PC-3 (cell line): ENCODE measurements around the gene PNCK. TPM values are rescaled to one million over a fixed set of nuclear protein-coding genes. Genes with fewer than 3 reads are reported as not detected.
A peak's percentile ranks its signal among the peaks of the same experiment; 100 is the strongest.
"Not testable (repeated sequence)": the region's sequence is repeated elsewhere in the genome, so short reads cannot be mapped to it uniquely, and the experiment has no call there.

ENCODE experiments used
- ATAC-seq: fragments of 200-7000 bp; cut with Tn5 transposase; 2 replicates; pipeline ENCODE4 v1.9.1; 2020; ENCODE audit warnings: mild to moderate bottlenecking, moderate library complexity
- BruUV-seq: library from RNA; stranded (reverse); fragments of 400-500 nt; replicated peaks from 2 replicates; lab custom pipeline; 2021; lab: Mats Ljungman, UMichigan
- CTCF ChIA-PET: fragments of 300-600 bp; sonication (Branson Sonifier 250); formaldehyde crosslinking; loops from one replicate; lab custom pipeline; 2022; ENCODE audit warnings: antibody characterized with exemption; lab: Charles Lee
- POLR2A ChIA-PET: fragments of 300-600 bp; sonication (Branson Sonifier 250); formaldehyde crosslinking; loops from one replicate; lab custom pipeline; 2022; ENCODE audit warnings: antibody characterized with exemption; ENCODE audit not compliant: unreplicated experiment; lab: Charles Lee
- DNase-seq: peaks from one replicate; pipeline ENCODE4 v3.0.0-alpha.2; 2015
- H2AFZ ChIP-seq: fragments of 300-600 bp; sonication (generic); 2 replicates; pipeline ENCODE4 v1.6.0; 2016; ENCODE audit warnings: antibody characterized with exemption, low read length
- H3F3A ChIP-seq: fragments of 300-600 bp; sonication (generic); one replicate; pipeline ENCODE4 v1.6.0; 2017; ENCODE audit warnings: antibody characterized with exemption, low read length, control low read depth, mild to moderate bottlenecking; ENCODE audit not compliant: unreplicated experiment
- H3K27ac ChIP-seq: fragments of 300-600 bp; sonication (generic); 2 replicates; pipeline ENCODE4 v1.5.1; 2016; ENCODE audit warnings: mild to moderate bottlenecking, low read length
- H3K27me3 ChIP-seq: fragments of 300-600 bp; sonication (generic); 2 replicates; pipeline ENCODE4 v1.6.1; 2016; ENCODE audit warnings: low read length, mixed read lengths
- H3K36me3 ChIP-seq: fragments of 300-600 bp; sonication (generic); 2 replicates; pipeline ENCODE4 v1.6.1; 2016; ENCODE audit warnings: low read depth, mixed run types, low read length, mixed read lengths
- H3K4me1 ChIP-seq: fragments of 300-600 bp; sonication (generic); 2 replicates; pipeline ENCODE4 v1.5.1; 2016; ENCODE audit warnings: low read length; ENCODE audit not compliant: insufficient read depth
- H3K4me2 ChIP-seq: fragments of 300-600 bp; sonication (generic); 2 replicates; pipeline ENCODE4 v1.6.0; 2016; ENCODE audit warnings: low read length
- H3K4me3 ChIP-seq: fragments of 300-600 bp; sonication (generic); 2 replicates; pipeline ENCODE4 v1.5.1; 2016; ENCODE audit warnings: mild to moderate bottlenecking, low read length, mixed read lengths
- H3K79me2 ChIP-seq: fragments of 300-600 bp; sonication (generic); 2 replicates; pipeline ENCODE4 v1.6.1; 2017; ENCODE audit warnings: low read length, mixed read lengths
- H3K9ac ChIP-seq: fragments of 300-600 bp; sonication (generic); 2 replicates; pipeline ENCODE4 v1.6.0; 2016; ENCODE audit warnings: mild to moderate bottlenecking, low read length
- H3K9me2 ChIP-seq: fragments of 300-600 bp; sonication (generic); replicated peaks from 2 replicates; pipeline ENCODE4 v1.6.1; 2016; ENCODE audit warnings: mixed run types, low read length, mixed read lengths
- H3K9me3 ChIP-seq: fragments of 300-600 bp; sonication (generic); 2 replicates; pipeline ENCODE4 v1.6.1; 2016; ENCODE audit warnings: low read length, mixed read lengths
- H4K20me1 ChIP-seq: fragments of 300-600 bp; sonication (generic); 2 replicates; pipeline ENCODE4 v1.6.1; 2016; ENCODE audit warnings: low read length, mixed read lengths
- EZH2 ChIP-seq: fragments of 300-600 bp; sonication (generic); IDR thresholded peaks from one replicate; pipeline ENCODE4 v1.6.1; 2017; ENCODE audit warnings: antibody characterized with exemption, mild to moderate bottlenecking, low read length; ENCODE audit not compliant: unreplicated experiment
- EZH2phosphoT487 ChIP-seq: fragments of 300-600 bp; sonication (generic); IDR thresholded peaks from 2 replicates; pipeline ENCODE4 v1.6.1; 2018; ENCODE audit warnings: mild to moderate bottlenecking, antibody characterized with exemption, low read length, borderline replicate concordance
- intact Hi-C: fragments of 100-400 bp; cut with micrococcal nuclease; formaldehyde crosslinking; loops from 2 replicates; pipeline ENCODE4 v1.9.0; 2023
- total RNA-seq: library from RNA; depleted of rRNA; stranded (reverse); fragments of >200 nt; gene quantifications from 2 replicates; pipeline ENCODE4 v1.2.3, GENCODE V29; 2014
- TF ChIP-seq, protein P1 (sequence below): fragments of 300-600 bp; sonication (generic); conservative IDR thresholded peaks from 2 replicates; pipeline ENCODE4 v1.5.1; 2017; ENCODE audit warnings: antibody characterized with exemption, low read depth, mild to moderate bottlenecking, low read length

The PNCK gene
- total RNA-seq, 1 experiment from 2014 or later: 1.0 TPM

DNA sequence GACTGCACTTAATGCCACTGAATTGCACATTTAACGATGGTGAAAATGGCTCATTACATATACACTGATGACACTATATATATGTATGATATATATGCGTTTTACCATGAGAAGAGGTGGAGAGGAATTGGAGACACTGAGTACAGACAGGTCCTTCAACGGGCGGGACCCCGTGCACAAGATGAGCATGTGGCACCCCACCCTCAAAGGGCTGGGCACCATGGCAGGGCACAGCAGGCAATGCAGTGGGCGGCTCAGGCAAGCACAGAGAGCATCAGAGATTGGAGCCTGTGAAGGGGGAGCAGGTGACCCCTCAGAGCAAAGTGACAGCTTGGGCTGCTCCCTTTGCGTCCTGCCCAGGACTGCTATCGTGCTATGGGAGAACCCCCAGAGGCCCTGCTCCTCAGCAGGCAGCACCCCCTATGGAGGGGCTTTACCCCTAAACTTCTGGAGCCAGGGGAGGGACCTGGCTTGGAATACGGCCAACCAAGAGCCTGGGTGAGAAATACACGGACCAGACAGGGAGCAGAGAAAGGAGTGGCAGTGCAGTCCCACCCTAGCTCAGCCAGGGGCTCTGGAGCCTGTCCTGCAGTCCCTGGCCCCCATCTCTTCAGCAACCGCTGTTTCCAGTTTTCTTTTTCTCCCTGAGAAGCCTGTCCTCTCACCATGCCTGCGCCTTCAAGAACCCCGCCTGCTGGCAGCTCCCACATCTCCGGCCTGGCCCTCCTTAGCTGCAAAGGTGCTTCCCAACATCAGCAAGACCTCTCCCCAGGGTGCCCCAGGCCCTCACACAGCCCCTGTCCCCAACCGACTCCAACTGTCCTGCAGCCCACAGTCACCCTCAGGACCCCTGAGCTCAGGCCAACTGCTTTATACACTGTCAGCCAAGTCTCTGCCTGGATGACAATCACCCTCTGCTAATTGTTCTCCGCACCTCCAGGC lies 24.6 kb upstream of the PNCK start:
- no peaks in the 10 kb centered on the region for H4K20me1 ChIP-seq
- H3K36me3 ChIP-seq: no peaks in the 10 kb centered on the region; the same call in 1 of the 2 replicates
- no peaks in the 10 kb centered on the region for H3K27me3 ChIP-seq
- no peaks in the 10 kb centered on the region for H3K79me2 ChIP-seq
- TF ChIP-seq EZH2: no peak
- no peak overlapping the region for H3K4me2 ChIP-seq
- H3K9ac ChIP-seq: no peak overlapping the region
- ATAC-seq (no peak), DNase-seq (no peak)
- H3K4me3 ChIP-seq: no peak overlapping the region
- no peaks in the 10 kb centered on the region for H3K4me1 ChIP-seq
- intact Hi-C loops: no loop called here
- no TSS peak for BruUV-seq
- H3F3A ChIP-seq: no peaks in the 10 kb centered on the region
- H3K27ac ChIP-seq: no peak overlapping the region
- no peak overlapping the region for H2AFZ ChIP-seq
- no peaks in the 10 kb centered on the region for H3K9me2 ChIP-seq
- H3K9me3 ChIP-seq: no peaks in the 10 kb centered on the region
- ChIA-PET CTCF (no interaction called here), POLR2A (no interaction called here)

DNA sequence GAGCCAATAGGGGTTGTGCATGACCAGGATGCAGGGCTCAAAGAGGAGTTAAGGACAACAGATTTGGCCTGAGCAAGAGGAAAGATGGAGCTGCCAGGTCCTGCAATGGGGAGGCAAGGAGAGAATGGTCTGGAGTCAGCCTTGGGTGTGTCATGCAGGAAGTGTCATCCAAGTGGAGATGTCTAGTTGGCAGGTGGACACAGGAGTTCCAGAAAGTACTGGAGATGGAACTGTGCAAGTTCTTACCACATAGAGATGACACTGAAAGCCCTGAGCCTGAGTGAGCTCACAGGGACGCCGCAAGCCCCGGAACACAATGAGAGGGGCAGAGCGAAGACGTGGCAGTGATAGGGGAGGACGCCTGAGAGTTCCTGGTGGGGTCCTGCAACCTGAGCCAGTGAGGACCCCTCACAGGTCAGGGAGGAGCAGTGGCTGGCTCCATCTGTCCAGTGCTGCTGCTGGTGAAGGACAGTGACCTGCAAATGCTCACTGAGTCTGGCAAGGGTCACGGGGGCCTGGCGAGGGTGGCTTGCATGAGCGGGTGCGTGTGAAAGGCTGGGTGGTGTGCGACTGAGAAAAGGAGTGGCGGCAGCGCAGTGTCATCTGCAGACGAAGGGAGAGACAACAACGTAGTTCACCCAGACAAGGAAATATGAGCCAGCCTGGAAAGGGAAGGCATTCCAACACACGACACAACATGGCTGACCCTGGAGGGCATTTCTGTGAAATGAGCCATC lies 23.5 kb upstream of the PNCK start:
- H3K27ac ChIP-seq, H3K4me3 ChIP-seq, H3F3A ChIP-seq, H2AFZ ChIP-seq, H3K27me3 ChIP-seq, H3K4me1 ChIP-seq, H3K9me2 ChIP-seq, H3K9ac ChIP-seq, H3K79me2 ChIP-seq, CTCF ChIA-PET, POLR2A ChIA-PET, H3K36me3 ChIP-seq, DNase-seq, H3K4me2 ChIP-seq, BruUV-seq, intact Hi-C loops, H4K20me1 ChIP-seq, H3K9me3 ChIP-seq: not testable (repeated sequence)
- ATAC-seq: peak; percentile 7; the same call in 1 of the 2 replicates

DNA sequence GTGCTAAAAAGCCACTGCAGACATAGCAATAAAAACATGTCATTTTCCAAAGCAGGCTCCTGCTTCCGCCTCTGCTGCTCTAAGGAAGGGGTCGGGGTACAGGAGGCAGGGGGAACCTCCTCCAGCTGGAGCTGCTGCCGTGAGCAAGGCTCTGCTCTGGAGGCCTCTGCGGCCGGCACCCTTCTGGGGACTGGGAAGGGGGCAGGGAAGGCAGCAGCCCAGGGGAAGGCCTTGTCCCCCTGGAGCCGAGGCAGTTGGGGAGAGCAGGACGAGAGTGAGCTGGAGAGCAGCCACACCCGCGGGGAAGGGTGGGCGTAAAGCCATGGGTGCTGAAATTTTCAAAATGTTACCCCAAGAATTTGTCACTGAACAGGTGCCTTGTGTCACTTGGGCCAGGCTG lies 22.9 kb upstream of the PNCK start:
- H3K27ac ChIP-seq, BruUV-seq, H3K4me1 ChIP-seq, H3K79me2 ChIP-seq, H3K9ac ChIP-seq, CTCF ChIA-PET, H3K4me2 ChIP-seq, H3K36me3 ChIP-seq, H3K9me2 ChIP-seq, H3F3A ChIP-seq, POLR2A ChIA-PET, H3K9me3 ChIP-seq, DNase-seq, intact Hi-C loops, H3K4me3 ChIP-seq, ATAC-seq, H2AFZ ChIP-seq, H3K27me3 ChIP-seq, H4K20me1 ChIP-seq: not testable (repeated sequence)

DNA sequence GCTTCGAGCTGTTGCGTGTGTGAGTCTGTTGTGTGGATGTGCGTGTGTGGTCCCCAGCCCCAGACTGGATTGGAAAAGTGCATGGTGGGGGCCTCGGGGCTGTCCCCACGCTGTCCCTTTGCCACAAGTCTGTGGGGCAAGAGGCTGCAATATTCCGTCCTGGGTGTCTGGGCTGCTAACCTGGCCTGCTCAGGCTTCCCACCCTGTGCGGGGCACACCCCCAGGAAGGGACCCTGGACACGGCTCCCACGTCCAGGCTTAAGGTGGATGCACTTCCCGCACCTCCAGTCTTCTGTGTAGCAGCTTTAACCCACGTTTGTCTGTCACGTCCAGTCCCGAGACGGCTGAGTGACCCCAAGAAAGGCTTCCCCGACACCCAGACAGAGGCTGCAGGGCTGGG lies 22.5 kb upstream of the PNCK start:
- ATAC-seq (no peak), DNase-seq (no peak)
- ChIA-PET POLR2A (no interaction called here), CTCF (no interaction called here)
- no peaks in the 10 kb centered on the region for H3K9me3 ChIP-seq
- H2AFZ ChIP-seq: no peak overlapping the region
- intact Hi-C loops: no loop called here
- H4K20me1 ChIP-seq: no peaks in the 10 kb centered on the region
- TF ChIP-seq EZH2phosphoT487: no peak
- no peak for TF ChIP-seq EZH2
- TF ChIP-seq, protein P1, sequence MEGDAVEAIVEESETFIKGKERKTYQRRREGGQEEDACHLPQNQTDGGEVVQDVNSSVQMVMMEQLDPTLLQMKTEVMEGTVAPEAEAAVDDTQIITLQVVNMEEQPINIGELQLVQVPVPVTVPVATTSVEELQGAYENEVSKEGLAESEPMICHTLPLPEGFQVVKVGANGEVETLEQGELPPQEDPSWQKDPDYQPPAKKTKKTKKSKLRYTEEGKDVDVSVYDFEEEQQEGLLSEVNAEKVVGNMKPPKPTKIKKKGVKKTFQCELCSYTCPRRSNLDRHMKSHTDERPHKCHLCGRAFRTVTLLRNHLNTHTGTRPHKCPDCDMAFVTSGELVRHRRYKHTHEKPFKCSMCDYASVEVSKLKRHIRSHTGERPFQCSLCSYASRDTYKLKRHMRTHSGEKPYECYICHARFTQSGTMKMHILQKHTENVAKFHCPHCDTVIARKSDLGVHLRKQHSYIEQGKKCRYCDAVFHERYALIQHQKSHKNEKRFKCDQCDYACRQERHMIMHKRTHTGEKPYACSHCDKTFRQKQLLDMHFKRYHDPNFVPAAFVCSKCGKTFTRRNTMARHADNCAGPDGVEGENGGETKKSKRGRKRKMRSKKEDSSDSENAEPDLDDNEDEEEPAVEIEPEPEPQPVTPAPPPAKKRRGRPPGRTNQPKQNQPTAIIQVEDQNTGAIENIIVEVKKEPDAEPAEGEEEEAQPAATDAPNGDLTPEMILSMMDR: no peak
- TSS peak; percentile 24 for BruUV-seq
- H3K4me1 ChIP-seq: no peaks in the 10 kb centered on the region
- no peaks in the 10 kb centered on the region for H3K79me2 ChIP-seq
- H3K27ac ChIP-seq: no peak overlapping the region
- H3K27me3 ChIP-seq: no peaks in the 10 kb centered on the region
- no peaks in the 10 kb centered on the region for H3K9me2 ChIP-seq
- H3K36me3 ChIP-seq: no peaks in the 10 kb centered on the region
- H3K4me2 ChIP-seq: no peak overlapping the region
- no peak overlapping the region for H3K9ac ChIP-seq
- H3F3A ChIP-seq: no peaks in the 10 kb centered on the region
- H3K4me3 ChIP-seq: no peak overlapping the region
